HepG2 (cell line): ENCODE results near the gene SMIM36. TPM values are rescaled to one million over a fixed set of nuclear protein-coding genes. Genes with fewer than 3 reads are reported as not detected.
A peak's percentile ranks its signal among the peaks of the same experiment; 100 is the strongest.

Source experiments
- ATF4 ChIP-seq, 2 experiments: fragments of 450-650 bp in 1 of 2; sonication (generic) in 1 of 2; formaldehyde crosslinking; IDR thresholded peaks; 2 replicates each; pipeline versions ENCODE4 v1.5.0 to v1.8.0; 2020 to 2022; ENCODE audit warnings: mild to moderate bottlenecking in 1 of 2, missing genetic modification reagents in 1 of 2
- CHCHD3 ChIP-seq: sonication (generic); formaldehyde crosslinking; IDR thresholded peaks from 2 replicates; pipeline ENCODE4 v1.8.0; 2022; ENCODE audit warnings: mild to moderate bottlenecking, missing genetic modification reagents, moderate library complexity
- CHD4 ChIP-seq: fragments of 200-600 bp; sonication (generic); IDR thresholded peaks from 2 replicates; pipeline ENCODE4 v1.7.0; 2017; ENCODE audit warnings: mild to moderate bottlenecking, low read length, borderline replicate concordance
- HIC2 ChIP-seq: sonication (generic); formaldehyde crosslinking; IDR thresholded peaks from 2 replicates; pipeline ENCODE4 v1.9.0; 2022; ENCODE audit warnings: low read depth, missing genetic modification reagents
- HOXA5 ChIP-seq: sonication (generic); formaldehyde crosslinking; IDR thresholded peaks from 2 replicates; pipeline ENCODE4 v1.4.0; 2020; ENCODE audit warnings: missing genetic modification reagents
- KAT8 ChIP-seq: IDR thresholded peaks from 2 replicates; pipeline ENCODE4 v1.6.1; 2016; ENCODE audit warnings: missing genetic modification reagents, missing compliant biosample characterization
- KIAA2018 ChIP-seq: sonication (generic); formaldehyde crosslinking; IDR thresholded peaks from 2 replicates; pipeline ENCODE4 v1.5.0; 2020; ENCODE audit warnings: mild to moderate bottlenecking, missing genetic modification reagents, borderline replicate concordance
- SNRNP70 ChIP-seq: fragments of 200-400 bp; formaldehyde crosslinking; IDR thresholded peaks from 2 replicates; pipeline ENCODE4 v1.6.1; 2017; ENCODE audit warnings: mild to moderate bottlenecking, low read depth, low read length, moderate library complexity
- SRSF4 ChIP-seq: fragments of 200-400 bp; formaldehyde crosslinking; IDR thresholded peaks from one replicate; pipeline ENCODE4 v1.6.1; 2018; ENCODE audit warnings: mild to moderate bottlenecking, low read depth, low read length, moderate library complexity; ENCODE audit not compliant: poor library complexity, severe bottlenecking
- STAT6 ChIP-seq: sonication (generic); formaldehyde crosslinking; IDR thresholded peaks from 2 replicates; pipeline ENCODE4 v1.4.0; 2020; ENCODE audit warnings: missing genetic modification reagents, mild to moderate bottlenecking, borderline replicate concordance
- ZNF10 ChIP-seq: sonication (generic); formaldehyde crosslinking; IDR thresholded peaks from 2 replicates; pipeline ENCODE4 v1.4.0; 2020; ENCODE audit warnings: mild to moderate bottlenecking, low read depth, missing genetic modification reagents, borderline replicate concordance
- ZNF33B ChIP-seq: sonication (generic); formaldehyde crosslinking; IDR thresholded peaks from 2 replicates; pipeline ENCODE4 v1.5.1; 2020; ENCODE audit warnings: mild to moderate bottlenecking, missing genetic modification reagents
- ZNF468 ChIP-seq: sonication (generic); formaldehyde crosslinking; IDR thresholded peaks from 2 replicates; pipeline ENCODE4 v1.8.0; 2022; ENCODE audit warnings: mild to moderate bottlenecking, moderate library complexity, missing genetic modification reagents
- polyA plus RNA-seq, 8 experiments: library from polyadenylated mRNA; depleted of rRNA in 3 of 8; stranded (reverse) in 7 of 8; unstranded in 1 of 8; fragments of >200 nt; fragmentation: Illumina TruSeq in 4 of 8; extraction: Trizol in 4 of 8; gene quantifications; 2 replicates each; pipeline versions ENCODE4 v1.2.1 to v1.2.3, GENCODE V29; 2011 to 2016; ENCODE audit warnings: low read depth in 4 of 8, missing spikeins in 1 of 8, mixed read lengths in 1 of 8; ENCODE audit not compliant: insufficient read depth in 1 of 8
- total RNA-seq, 5 experiments: library from RNA; depleted of rRNA; stranded (reverse); fragments of >200 nt; fragmentation: Illumina TruSeq; extraction: Trizol; gene quantifications; 2 replicates each; pipeline ENCODE4 v1.2.3, GENCODE V29; 2016; ENCODE audit warnings: low read depth in 1 of 5

SMIM36 gene
- total and polyA plus RNA-seq, 2 of the 13 experiments (the other 11 are each of a cell fraction or from before 2014, with no cell fraction given): not detected

GRCh38 chr17:55421179-55421934 lies 89.9 kb downstream of the SMIM36 start, which contains the start of gene MMD (continued):
- TF ChIP-seq CHCHD3 (peak; percentile 84; the same call in 1 of the 2 replicates), SNRNP70 (no peak), HIC2 (peak; percentile 70; the same call in 1 of the 2 replicates), ZNF468 (CRISPR knock-in tag) (no peak), KAT8 (CRISPR knock-in tag) (0 out of 2 replicates have a peak, but pooled peaks have one; percentile 19), SRSF4 (no peak), ATF4 (CRISPR knock-in tag; IDR thresholded peaks at IDR 0.05) (peak in 1 of 2 experiments; percentile 60; a peak in 2 of 4 replicates), ZNF33B (CRISPR knock-in tag) (peak; percentile 67; the same call in 1 of the 2 replicates), CHD4 (no peak; the same call in 1 of the 2 replicates), STAT6 (CRISPR knock-in tag) (peak; percentile 42; the same call in 1 of the 2 replicates), HOXA5 (peak; percentile 10; the same call in 1 of the 2 replicates), ZNF10 (CRISPR knock-in tag) (no peak), KIAA2018 (CRISPR knock-in tag) (no peak)
